NCI-H526 treated with DMSO at 0.1 percent for 48 hours (cell line): Measurements from ENCODE around the gene LIMK2.
A peak's percentile ranks its signal among the peaks of the same experiment; 100 is the strongest.
"Not testable (repeated sequence)": the region's sequence is repeated elsewhere in the genome, so short reads cannot be mapped to it uniquely, and the experiment has no call there.

Experiments
- DNase-seq: peaks from one replicate; lab custom pipeline; 2025; lab: John Stamatoyannopoulos, UW

Gene LIMK2

GRCh38 chr22:31244046-31244942 lies 32.2 kb downstream of the LIMK2 start:
- no peak for DNase-seq

- no peak for DNase-seq
Measured at GRCh38 chr22:31244943-31245451, 32.9 kb downstream of the LIMK2 start.

- not testable (repeated sequence) for DNase-seq
Measured at GRCh38 chr22:31245998-31246397, 33.9 kb downstream of the LIMK2 start.

GRCh38 chr22:31246687-31247086 lies 34.6 kb downstream of the LIMK2 start:
- DNase-seq = no peak

- DNase-seq = no peak
Measured at GRCh38 chr22:31247726-31248125, 35.6 kb downstream of the LIMK2 start.

GRCh38 chr22:31248138-31248745 lies 36.1 kb downstream of the LIMK2 start:
- no peak for DNase-seq

- no peak for DNase-seq
Measured at GRCh38 chr22:31248965-31249958, 37.2 kb downstream of the LIMK2 start.

GRCh38 chr22:31250740-31251600 lies 38.9 kb downstream of the LIMK2 start:
- DNase-seq = peak; percentile 64

GRCh38 chr22:31253949-31254348 lies 41.9 kb downstream of the LIMK2 start:
- peak; percentile 79 for DNase-seq

- no peak for DNase-seq
Measured at GRCh38 chr22:31259798-31260473, 47.8 kb downstream of the LIMK2 start.

GRCh38 chr22:31260474-31260856 lies 48.4 kb downstream of the LIMK2 start:
- DNase-seq = no peak

GRCh38 chr22:31262312-31263133 lies 50.4 kb downstream of the LIMK2 start:
- no peak for DNase-seq

- no peak for DNase-seq
Measured at GRCh38 chr22:31263896-31264640, 52.0 kb downstream of the LIMK2 start.

GRCh38 chr22:31268281-31268680 lies 56.2 kb downstream of the LIMK2 start:
- DNase-seq = no peak

- no peak for DNase-seq
Measured at GRCh38 chr22:31269892-31270579, 57.9 kb downstream of the LIMK2 start.

GRCh38 chr22:31271026-31271425 lies 58.9 kb downstream of the LIMK2 start:
- DNase-seq = no peak

GRCh38 chr22:31271485-31271884 lies 59.4 kb downstream of the LIMK2 start:
- DNase-seq = no peak
